MCF 10A (cell line): ENCODE results near the gene PTGES3L. TPM values are rescaled to one million over a fixed set of nuclear protein-coding genes. Genes with fewer than 3 reads are reported as not detected.
"Not testable (repeated sequence)": the region's sequence is repeated elsewhere in the genome, so short reads cannot be mapped to it uniquely, and the experiment has no call there.

ENCODE experiments used
- BruUV-seq: library from RNA; stranded (reverse); fragments of 400-500 nt; replicated peaks from 2 replicates; lab custom pipeline; 2021; lab: Mats Ljungman, UMichigan
- CTCF ChIA-PET: fragments of 300-600 bp; sonication (Branson Sonifier 250); formaldehyde crosslinking; extraction: SDS; loops from one replicate; lab custom pipeline; 2021; ENCODE audit warnings: antibody characterized with exemption, inconsistent platforms; lab: Yijun Ruan, JAX
- POLR2A ChIA-PET: fragments of 300-600, 350-650 bp; sonication (Branson Sonifier 250); formaldehyde crosslinking; extraction: SDS; loops from one replicate; lab custom pipeline; 2020; ENCODE audit warnings: antibody characterized with exemption, inconsistent platforms; lab: Yijun Ruan, JAX
- DNase-seq: peaks from one replicate; pipeline ENCODE4 v3.0.0-alpha.2; 2018; ENCODE audit not compliant: unreplicated experiment
- H3K27ac Mint-ChIP-seq: one replicate; pipeline ENCODE4 v1.8.0; 2022; ENCODE audit warnings: mild to moderate bottlenecking, low read depth, mixed read lengths; ENCODE audit not compliant: unreplicated experiment
- H3K27me3 Mint-ChIP-seq: one replicate; pipeline ENCODE4 v1.8.0; 2022; ENCODE audit warnings: mixed read lengths; ENCODE audit not compliant: insufficient read depth, unreplicated experiment
- H3K36me3 Mint-ChIP-seq: one replicate; pipeline ENCODE4 v1.8.0; 2022; ENCODE audit warnings: mild to moderate bottlenecking, moderate library complexity, mixed read lengths; ENCODE audit not compliant: insufficient read depth, unreplicated experiment
- H3K4me1 Mint-ChIP-seq: one replicate; pipeline ENCODE4 v1.8.0; 2022; ENCODE audit warnings: mixed read lengths; ENCODE audit not compliant: insufficient read depth, unreplicated experiment
- H3K4me3 Mint-ChIP-seq: one replicate; pipeline ENCODE4 v1.8.0; 2022; ENCODE audit warnings: mild to moderate bottlenecking, moderate library complexity, mixed read lengths; ENCODE audit not compliant: unreplicated experiment
- H3K9me3 Mint-ChIP-seq: one replicate; pipeline ENCODE4 v1.8.0; 2022; ENCODE audit warnings: mixed read lengths; ENCODE audit not compliant: unreplicated experiment
- intact Hi-C: fragments of 100-400 bp; cut with micrococcal nuclease; formaldehyde crosslinking; loops from 2 replicates; pipeline ENCODE4 v1.14.1; 2022
- total RNA-seq: library from RNA; stranded (reverse); gene quantifications from 2 replicates; pipeline ENCODE4 v1.2.3, GENCODE V29; 2022
- TF ChIP-seq, protein P1 (sequence below): fragments of 200-600 bp; IDR thresholded peaks from one replicate; pipeline ENCODE4 v1.8.0; 2022; ENCODE audit warnings: antibody characterized with exemption, mild to moderate bottlenecking; ENCODE audit not compliant: unreplicated experiment

PTGES3L gene
- total RNA-seq, 1 experiment from 2014 or later, result 0.96 TPM

DNA sequence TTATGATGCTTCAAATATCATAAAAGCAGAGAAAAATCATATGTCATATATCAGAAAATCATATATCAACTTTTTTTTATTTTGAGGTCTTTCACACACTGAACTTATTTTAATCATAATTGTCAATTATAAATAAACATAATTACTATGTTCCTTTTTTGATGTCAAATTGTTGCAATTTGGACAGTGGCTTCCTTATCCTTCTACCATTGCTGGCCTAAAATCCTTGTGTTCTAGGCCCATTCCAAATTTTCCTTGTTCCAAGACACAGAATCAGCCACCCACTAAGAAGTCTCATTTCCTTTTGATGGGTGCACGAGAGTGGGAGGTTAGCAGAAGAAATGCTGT, 50.4 kb downstream of the PTGES3L start:
- Mint-ChIP-seq H3K9me3 (no peaks in the 10 kb centered on the region), H3K27ac (no peak overlapping the region), H3K36me3 (no peaks in the 10 kb centered on the region), H3K27me3 (peaks cover 10% of the 10 kb centered on the region), H3K4me3 (no peak overlapping the region), H3K4me1 (no peaks in the 10 kb centered on the region)
- CTCF ChIA-PET, result interaction anchor here (0.6 to 2.9 kb wide), 11 partner anchors 17 to 444 kb away, joined by 3 to 25 read pairs (median 4); partner anchors contain the start of genes AOC2, AOC3 and PSME3
- intact Hi-C loops, result loop anchor here (1.0 to 2.0 kb wide), 2 partner anchors 87 to 208 kb away; no protein-coding TSS in a partner anchor
- BruUV-seq, result no TSS peak
- no peak for DNase-seq
- TF ChIP-seq, protein P1, sequence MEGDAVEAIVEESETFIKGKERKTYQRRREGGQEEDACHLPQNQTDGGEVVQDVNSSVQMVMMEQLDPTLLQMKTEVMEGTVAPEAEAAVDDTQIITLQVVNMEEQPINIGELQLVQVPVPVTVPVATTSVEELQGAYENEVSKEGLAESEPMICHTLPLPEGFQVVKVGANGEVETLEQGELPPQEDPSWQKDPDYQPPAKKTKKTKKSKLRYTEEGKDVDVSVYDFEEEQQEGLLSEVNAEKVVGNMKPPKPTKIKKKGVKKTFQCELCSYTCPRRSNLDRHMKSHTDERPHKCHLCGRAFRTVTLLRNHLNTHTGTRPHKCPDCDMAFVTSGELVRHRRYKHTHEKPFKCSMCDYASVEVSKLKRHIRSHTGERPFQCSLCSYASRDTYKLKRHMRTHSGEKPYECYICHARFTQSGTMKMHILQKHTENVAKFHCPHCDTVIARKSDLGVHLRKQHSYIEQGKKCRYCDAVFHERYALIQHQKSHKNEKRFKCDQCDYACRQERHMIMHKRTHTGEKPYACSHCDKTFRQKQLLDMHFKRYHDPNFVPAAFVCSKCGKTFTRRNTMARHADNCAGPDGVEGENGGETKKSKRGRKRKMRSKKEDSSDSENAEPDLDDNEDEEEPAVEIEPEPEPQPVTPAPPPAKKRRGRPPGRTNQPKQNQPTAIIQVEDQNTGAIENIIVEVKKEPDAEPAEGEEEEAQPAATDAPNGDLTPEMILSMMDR, result no peak
- POLR2A ChIA-PET, result interaction anchor here (0.6 to 1.4 kb wide), 4 partner anchors 18 to 95 kb away, joined by 3 to 7 read pairs (median 5); partner anchors contain the start of gene RPL27

GRCh38 chr17:42928714-42929496, 51.0 kb downstream of the PTGES3L start:
- ChIA-PET POLR2A (interaction anchor here (0.6 to 1.4 kb wide), 7 partner anchors 9 to 364 kb away, joined by 3 to 7 read pairs (median 4); partner anchors contain the start of gene RPL27), CTCF (interaction anchor here (0.6 to 2.9 kb wide), 19 partner anchors 9 to 204 kb away, joined by 3 to 25 read pairs (median 4); partner anchors contain the start of genes AOC2, AOC3, PSME3 and VPS25)
- H3K9me3 Mint-ChIP-seq, result no peaks in the 10 kb centered on the region
- TF ChIP-seq, protein P1, result peak; percentile 55
- H3K27ac Mint-ChIP-seq, result peak overlapping the region; percentile 77
- intact Hi-C loops, result loop anchor here (1.0 to 2.0 kb wide), 2 partner anchors 86 to 208 kb away; no protein-coding TSS in a partner anchor
- no peak overlapping the region for H3K4me3 Mint-ChIP-seq
- peak; percentile 84 for DNase-seq
- peaks cover 5% of the 10 kb centered on the region for H3K27me3 Mint-ChIP-seq
- H3K36me3 Mint-ChIP-seq, result no peaks in the 10 kb centered on the region
- no peaks in the 10 kb centered on the region for H3K4me1 Mint-ChIP-seq
- BruUV-seq, result no TSS peak

GRCh38 chr17:42924891-42925290, 55.0 kb downstream of the PTGES3L start:
- no peak overlapping the region for H3K27ac Mint-ChIP-seq
- POLR2A ChIA-PET, result no interaction called here

DNA sequence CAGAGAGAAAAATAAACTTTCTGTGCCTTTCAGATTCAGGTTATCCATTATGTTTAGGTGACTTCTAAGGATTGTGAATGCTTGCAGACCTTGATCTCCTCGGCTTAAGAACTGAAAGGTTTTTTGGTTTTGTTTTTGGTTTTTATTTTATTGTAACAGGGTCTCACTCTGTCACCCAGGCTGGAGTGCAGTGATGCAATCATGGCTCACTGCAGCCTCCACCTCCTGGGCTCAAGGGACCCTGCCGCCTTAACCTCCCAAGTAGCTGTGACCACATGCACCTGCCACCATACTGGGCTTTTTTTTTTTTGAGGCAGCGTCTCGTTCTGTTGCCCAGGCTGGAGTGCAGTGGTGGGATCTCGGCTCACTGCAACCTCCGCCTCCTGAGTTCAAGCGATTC, 56.4 kb downstream of the PTGES3L start:
- H3K36me3 Mint-ChIP-seq, H3K27ac Mint-ChIP-seq, H3K4me1 Mint-ChIP-seq, DNase-seq, intact Hi-C loops, H3K4me3 Mint-ChIP-seq, H3K9me3 Mint-ChIP-seq, BruUV-seq: not testable (repeated sequence)
- H3K27me3 Mint-ChIP-seq, result peaks cover 17% of the 10 kb centered on the region
- POLR2A ChIA-PET, result interaction anchor here (1.0 kb wide), 1 partner anchor 79 kb away, joined by 3 read pairs; the partner anchor contains the start of gene AOC2
- CTCF ChIA-PET, result interaction anchor here (0.6 kb wide), 1 partner anchor 106 kb away, joined by 3 read pairs; no protein-coding TSS in a partner anchor

More at GRCh38 chr17:42924891-42925290, 55.0 kb downstream of the PTGES3L start:
- no peaks in the 10 kb centered on the region for H3K9me3 Mint-ChIP-seq
- TF ChIP-seq, protein P1, result no peak
- peaks cover 17% of the 10 kb centered on the region for H3K27me3 Mint-ChIP-seq
- BruUV-seq, result no TSS peak
- H3K4me3 Mint-ChIP-seq, result no peak overlapping the region
- no peaks in the 10 kb centered on the region for H3K36me3 Mint-ChIP-seq
- intact Hi-C loops, result no loop called here
- no peak for DNase-seq
- no peaks in the 10 kb centered on the region for H3K4me1 Mint-ChIP-seq
- CTCF ChIA-PET, result interaction anchor here (0.6 kb wide), 1 partner anchor 731 kb away, joined by 4 read pairs; no protein-coding TSS in a partner anchor
